HG02759 (cell line): ENCODE measurements around the gene KIRREL3.

Experiments used
- ATAC-seq: cut with Tn5 transposase; IDR thresholded peaks from one replicate; pipeline ENCODE4 v1.9.1; 2021; ENCODE audit warnings: mild to moderate bottlenecking, moderate library complexity; ENCODE audit not compliant: unreplicated experiment

KIRREL3 gene

DNA sequence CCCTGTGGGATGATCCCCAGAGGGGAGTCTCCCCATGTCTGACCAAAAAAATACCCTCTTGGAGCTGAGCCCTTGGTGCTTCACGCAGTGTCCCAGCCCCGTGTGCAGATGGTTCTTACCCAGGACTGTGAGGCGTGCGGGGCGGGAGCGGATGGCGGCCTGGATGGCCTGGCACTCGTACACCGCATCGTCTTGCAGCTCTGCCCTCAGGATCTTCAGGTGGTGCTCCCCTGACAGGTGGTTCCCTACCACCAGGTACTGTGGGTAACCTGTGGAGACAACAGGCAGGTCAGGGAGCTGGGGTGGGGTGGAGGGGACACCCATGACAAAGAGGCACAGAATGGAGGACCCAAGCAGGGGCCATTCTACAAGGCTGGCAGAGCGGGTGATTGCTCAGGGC lies 479.4 kb downstream of the KIRREL3 start:
- no peak for ATAC-seq

DNA sequence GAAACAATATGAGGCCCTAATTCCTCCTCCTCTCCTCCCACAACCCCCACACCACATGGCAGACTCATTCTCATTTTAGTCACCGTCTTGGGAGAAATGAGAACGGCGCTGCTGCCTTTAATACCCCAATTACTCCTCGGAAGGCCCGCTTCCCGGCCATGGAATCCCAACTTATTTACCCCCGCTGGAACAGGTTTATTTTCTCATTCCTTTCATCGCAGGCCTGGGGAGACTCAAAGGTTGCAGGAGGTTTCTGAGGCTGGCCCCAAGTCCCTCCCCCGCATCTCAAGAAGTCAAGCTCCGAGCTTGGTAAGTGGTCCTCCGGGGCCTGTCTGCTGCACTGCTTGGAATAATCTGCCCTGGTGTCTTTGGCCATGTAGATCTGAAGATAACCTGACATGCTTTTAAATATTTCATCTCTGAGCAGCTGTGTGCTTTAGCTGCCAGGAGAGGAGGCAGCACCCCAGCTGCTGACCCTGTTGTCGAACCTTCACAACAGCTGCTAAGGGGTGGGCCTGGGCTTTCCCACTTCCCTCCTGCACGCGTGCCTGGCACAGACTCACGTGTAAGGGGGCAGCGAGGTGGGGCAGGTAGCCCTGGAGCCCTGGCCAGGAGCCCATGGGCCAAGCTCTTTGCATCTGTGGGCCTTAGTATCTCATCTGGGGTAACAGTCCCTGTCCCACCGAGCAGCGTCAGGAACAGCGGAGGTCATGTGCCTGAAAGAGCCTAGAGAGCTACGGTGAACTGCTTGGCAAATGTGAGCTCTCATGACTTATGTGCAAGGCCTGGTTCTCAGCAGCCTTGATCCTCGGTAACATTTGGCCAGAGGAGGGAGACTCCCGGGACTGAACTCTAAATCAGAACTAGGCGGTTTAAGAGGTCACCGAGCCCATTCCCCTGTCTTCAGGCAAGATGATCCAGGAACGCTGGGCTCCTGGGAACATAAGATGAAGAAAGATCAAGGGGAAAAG lies 480.5 kb downstream of the KIRREL3 start:
- no peak for ATAC-seq

DNA sequence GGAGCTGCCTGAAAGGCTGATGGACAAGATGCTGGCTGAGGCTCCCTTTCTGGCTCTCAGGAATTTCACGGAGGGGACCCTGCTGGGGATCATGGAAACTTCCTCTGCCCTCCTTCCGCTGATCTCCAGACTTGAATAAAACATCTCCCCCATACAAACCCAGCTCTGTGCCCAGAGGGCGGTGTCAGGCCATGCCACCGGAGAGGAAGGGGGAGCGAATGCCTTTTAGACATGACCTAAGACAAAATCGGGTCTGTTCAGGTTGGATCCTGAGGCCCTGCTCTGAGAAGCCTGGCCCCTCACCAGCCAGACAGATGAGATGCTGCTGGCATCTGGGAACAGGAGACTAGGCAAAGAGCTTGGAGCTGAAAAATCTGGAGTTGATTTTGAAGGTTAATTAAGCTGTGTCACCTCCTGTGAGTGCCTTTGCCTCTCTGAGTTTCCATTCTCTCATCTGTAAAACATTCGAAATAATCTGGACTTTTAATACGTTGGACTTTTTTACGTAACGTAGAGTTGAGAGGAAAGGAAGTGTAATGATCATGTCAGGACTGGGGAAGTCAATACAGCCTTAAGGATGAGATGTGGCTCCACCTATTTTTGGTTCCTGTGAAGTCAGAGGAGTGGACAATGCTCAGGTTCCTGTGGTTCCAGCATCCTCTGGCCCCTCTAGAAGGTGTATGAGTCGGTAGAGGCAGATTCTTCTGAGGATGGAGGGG lies 481.4 kb downstream of the KIRREL3 start:
- no peak for ATAC-seq

DNA sequence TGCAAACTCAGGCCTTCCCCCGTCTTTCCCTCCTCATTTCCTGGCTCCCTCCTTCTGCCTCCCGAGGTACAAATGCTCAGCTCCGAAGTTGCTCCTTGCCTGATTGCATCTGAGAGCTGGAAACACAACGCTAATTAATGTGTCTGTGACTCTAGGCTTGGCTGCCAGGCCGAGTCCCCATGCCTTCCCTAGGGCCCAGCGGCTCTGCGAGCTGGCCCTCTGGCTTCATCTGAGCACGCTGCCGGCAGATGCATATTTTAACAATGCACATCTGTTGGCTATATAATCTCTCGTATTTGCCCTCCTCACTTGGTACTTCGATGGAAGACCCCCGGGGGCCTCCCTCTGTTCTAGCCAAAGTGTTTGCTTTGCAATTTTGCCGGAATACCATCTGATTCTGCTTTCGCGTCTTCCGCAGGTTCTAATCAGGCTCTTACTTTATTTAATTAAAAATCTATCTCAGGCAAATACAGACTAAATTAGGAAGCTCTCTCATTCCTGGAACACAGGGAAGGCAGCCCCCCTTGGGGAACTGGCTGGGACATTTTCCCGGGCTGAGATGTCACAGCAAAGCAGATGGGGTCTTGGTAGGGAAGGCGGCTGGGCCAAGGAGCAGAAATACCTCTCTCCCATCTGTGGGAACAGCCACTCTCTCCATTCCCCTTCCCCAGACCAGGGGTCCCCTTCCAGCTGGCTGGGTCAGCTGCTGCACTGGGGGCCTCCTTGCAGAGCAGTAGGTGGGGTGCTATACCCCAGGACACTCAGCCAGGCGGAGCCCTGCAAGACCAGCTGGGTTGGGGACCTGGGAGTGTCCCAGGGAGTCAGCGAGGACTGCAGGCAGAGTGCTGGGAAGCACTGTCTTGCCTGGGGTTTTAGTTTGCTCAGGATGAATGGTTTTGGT lies 482.2 kb downstream of the KIRREL3 start:
- ATAC-seq, result no peak

DNA sequence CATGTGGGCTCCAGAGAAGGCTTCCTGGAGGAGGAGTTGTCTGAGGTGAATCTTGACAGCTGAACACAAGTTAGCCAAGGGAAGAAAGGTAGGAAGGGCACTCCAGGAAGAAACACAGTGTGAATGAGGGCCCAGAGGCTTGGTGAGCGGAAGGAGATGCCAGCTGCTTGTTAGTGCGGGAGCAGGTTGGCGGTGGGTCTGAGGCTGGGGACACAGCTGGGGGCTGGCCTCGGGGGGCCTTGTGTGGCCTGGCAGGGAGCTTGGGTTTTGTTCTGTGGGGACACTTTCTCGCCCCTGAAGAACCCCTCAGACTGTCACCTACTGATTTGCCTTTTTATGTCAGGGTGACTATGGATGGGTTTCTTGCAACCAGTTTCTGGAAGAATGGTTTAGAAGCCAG lies 485.1 kb downstream of the KIRREL3 start:
- ATAC-seq, result no peak

DNA sequence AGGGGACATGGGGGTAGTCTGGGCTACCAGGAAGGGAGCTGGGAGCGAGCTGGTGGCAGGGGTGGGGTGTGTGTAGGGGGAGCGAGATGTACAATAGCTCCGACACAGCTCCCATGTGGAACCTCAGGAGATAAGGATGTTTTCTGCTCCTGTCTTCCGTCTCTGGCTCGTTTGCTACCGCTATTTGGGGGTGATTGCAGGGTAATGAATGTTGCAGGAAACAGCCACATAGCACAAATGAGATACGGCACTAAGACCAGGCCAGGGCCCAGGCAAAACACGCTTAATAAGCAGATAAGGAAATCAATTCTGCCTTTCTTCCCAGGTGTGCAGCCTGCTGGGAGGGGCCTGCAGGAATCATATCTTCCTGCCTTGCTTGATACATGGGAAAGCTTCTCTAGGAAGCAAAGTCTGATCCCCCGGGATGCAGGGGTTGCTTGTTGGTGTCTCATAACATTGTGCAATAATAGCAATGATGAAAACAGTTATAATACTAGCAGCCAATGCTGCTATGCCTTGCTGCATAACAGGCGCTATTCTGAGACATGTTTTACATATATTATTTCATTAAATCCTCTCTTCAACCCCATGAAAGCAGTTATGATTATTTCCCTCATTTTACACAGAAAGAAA lies 486.4 kb downstream of the KIRREL3 start:
- ATAC-seq, result no peak

DNA sequence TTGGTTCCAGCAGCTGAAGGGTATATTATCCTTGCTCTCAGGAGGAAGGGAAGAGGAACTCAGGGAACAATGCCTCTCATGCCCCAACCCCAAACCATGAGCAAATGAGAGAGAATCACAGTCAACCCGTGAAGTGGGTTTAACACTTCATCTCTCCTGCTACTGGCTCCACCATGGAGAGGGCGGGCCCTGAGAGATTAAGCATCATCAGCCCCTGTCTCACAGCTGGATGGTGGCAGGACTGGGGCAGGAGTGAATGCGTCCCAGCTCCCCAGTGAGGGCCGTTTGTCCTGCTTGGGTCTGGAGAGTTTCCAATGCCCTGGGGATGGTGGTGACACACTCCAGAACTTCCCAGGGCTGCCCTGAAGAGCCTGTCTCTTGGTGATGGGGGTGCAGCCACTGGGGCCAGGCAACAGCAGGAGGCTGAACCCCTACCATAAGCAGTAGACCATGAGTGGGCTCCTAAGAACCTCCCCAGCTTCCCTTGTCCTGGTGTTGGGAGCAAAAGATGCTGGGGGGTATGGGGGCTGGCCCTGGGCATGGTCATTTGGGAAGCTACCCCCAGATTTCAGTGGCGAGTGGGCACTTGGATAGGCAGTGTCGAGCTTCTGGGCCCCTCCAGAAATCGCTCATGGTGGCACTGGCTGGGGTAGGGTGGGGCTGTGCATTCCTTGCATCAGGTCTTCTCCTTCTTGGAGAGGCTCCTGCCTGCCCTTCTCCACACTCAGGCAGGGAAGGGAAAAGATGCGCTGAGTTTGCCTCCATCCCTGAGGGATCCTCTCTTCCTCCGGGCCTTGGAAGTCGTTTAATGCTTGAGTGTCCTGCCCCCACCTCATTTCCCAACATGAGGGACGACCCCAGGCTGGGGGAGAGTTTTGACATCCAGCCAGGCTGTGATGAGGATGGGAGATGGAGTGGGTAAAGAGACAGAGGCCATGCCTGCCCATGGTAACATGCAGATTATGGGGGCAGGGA lies 487.5 kb downstream of the KIRREL3 start:
- no peak for ATAC-seq

DNA sequence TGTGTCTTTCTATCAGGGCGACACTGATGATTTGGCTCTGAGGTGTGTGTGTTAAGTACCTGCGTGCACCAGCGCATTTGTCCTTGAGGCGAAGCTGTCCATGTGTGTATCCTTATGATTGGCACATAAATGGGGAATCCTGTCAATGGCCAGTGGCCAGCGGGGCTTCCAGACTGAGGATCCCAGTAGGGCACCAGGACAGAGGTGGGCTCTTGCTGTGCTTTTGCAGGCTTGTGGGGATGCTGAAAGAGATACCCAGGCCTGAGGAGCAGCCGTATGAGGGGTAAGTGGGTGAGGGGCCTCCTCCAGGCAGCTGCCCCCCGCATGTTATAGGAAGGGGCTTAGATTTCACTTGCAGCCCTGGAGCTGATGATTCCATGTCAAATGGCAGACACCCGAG lies 488.3 kb downstream of the KIRREL3 start:
- ATAC-seq, result no peak

DNA sequence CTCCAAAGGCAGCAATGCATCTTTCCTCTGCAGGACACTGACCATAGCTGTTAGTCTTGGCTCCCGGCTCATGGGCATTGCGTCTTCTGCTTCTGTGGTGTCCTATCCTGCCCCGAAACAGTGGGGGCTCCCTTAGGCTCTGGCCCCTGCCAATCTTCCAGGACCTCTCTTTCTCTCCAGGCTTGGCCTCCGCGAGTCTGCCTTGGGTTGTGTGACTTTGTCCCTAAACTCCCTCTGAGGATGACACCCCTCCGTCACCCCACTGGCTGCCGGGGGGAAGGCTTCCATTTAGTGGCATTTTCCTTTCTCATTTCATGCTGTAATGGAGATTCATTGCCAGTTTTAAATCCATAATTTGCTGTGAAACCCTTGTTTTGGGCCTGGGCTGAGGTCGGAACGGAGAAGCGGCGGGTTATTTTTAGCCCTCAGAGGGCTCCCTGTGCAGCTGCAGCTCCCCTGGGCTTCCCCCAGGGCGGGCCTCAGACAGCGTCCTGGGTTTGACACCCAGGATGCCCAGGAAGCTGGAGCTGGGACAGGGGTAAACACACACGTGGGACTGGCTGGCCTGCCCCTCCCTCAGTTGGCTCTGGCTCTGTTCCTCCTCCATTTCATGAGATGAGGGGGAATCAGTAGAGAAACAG lies 489.0 kb downstream of the KIRREL3 start:
- ATAC-seq, result no peak

DNA sequence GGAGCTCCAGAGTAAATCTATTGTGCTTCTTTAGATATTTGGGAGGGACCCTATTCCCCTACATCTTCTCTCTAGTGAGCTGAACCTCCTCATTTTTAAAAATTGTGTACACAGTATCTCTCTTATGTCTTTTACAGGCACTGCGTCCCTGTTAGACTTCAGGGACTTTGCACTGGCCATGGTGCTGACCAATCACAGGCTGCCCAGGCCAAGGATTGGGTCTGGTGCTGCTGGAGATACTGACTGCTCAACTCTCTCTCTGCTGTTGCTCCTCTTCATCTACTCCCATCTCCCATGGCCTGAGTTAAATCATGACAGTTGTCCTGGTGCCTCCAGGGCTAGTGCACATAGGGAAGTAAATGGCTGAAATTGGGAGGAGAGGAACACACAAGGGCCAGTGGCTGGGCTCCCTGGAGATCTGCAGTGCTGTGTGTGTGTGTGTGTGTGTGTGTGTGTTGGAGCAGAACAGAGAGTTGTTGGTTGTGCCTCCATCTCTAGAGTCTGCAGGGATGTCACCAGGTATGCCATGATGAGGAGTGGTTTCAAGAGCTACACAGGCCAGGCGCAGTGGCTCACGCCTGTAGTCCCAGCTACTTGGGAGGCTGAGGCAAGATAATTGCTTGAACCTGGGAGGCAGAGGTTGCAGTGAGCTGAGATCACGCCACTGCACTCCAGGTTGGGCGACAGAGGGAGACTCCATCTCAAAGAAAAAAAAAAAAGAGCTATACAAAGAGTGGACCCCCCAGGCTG lies 489.8 kb downstream of the KIRREL3 start:
- ATAC-seq, result no peak

DNA sequence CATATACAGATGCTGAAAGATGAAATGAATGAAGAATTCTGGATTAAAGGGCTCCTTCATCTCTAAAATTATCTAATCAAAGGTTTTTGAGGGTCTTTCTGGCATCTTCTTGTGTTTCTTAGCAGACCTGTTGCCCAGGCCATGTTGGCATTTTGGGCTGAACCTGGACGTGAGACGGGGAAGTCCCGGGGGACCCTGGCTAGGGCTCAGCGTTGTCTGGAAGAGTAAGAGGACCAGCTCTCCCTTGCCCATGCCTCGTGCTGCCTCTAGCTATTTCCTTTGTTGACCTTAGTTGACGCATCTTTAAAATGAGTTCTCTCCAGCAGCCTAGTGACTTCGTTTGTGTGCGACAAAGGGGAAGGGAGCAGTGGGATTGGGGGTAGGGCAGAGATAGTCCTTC lies 492.9 kb downstream of the KIRREL3 start:
- no peak for ATAC-seq

DNA sequence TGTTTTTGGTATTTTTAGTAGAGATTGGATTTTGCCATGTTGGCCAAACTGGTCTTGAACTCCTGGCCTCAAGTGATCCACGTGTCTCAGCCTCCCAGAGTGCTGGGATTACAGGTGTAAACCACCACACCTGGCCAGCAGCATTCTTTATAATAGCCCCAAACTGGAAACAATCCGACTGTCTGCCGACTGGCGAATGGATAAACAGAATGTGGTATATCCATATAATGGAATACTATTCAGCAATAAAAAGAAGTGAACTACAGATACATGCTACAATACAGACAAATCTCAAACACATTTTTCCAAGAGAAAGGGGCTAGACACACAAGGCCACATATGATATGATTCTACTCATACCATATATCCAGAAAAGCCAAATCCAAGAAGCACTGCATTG lies 493.8 kb downstream of the KIRREL3 start:
- no peak for ATAC-seq

DNA sequence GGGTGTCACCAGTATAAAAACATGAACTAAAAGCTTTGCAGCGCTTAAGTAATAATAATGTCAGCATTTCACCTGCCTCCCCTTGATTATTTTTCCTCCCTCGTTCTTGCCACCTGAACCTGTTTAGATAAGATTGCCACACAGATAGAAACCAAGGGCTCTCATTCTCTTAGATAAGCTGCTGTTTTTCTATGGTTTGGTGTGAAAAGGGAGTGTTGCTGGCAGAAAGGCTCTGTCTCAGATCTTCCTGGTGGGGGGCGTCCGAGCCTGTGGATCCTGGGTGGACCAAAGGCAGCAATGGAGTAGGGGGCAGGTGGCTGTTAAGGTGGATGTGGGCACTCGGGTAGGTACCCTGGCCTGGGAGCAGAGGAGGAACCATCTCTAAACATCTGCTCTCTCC lies 497.6 kb downstream of the KIRREL3 start:
- no peak for ATAC-seq

DNA sequence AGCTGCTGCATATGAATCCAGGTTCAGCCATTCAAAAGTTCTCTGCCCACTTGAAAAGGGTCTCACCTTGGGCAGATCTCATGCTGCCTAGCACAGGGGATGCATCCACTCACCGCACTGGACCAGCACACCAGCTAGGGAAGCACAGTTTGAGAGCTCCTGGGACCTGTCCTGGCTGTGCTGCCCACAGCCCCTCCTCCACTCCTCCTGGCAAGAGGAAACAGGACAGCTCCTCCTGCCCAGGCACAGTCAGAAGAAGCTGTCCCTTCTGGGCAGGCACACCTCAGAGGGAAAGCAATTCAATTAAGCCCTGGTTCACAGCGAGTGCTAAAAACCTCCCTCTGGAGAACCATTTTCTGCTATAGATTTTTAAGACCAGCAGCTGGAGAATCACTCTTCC lies 498.4 kb downstream of the KIRREL3 start:
- ATAC-seq, result no peak

DNA sequence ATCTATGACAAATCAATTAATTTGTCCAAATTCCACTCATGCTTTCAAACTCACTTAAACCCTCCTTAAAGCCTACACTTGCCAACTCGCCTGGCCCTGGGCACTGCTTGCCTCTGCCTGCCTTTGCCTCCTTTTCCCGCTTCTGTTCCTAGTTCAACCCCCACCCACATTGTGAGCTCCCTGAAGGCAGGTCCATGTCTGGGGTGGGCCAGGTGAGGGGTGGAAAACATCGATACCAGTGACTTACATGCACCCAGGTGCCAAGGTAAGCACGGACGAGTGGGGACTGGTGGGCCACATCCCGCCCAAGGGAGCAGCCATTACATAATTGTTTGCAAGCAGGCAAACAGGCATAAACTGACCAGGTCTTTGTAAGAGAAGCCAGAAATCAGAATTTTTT lies 498.9 kb downstream of the KIRREL3 start:
- no peak for ATAC-seq

DNA sequence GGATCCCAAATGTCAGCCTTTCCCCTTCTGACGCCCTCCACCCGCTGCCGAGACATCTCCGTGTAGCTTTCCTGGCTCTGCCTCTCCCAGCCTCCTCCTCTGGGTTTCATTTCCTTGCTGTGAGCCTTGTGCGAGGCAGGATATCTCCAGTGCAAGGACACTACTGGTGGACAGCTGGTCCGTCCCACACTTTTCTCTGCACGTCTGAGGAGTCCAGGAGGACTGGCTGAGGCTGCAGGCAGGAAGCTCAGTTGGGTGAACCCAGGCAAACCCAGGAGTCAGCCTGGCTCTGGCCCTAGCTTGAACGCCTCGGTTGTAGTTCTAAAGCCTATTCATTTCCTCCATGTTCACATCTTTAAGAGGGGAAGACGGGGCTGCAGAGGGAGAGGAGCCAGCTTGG lies 499.6 kb downstream of the KIRREL3 start:
- ATAC-seq, result no peak

DNA sequence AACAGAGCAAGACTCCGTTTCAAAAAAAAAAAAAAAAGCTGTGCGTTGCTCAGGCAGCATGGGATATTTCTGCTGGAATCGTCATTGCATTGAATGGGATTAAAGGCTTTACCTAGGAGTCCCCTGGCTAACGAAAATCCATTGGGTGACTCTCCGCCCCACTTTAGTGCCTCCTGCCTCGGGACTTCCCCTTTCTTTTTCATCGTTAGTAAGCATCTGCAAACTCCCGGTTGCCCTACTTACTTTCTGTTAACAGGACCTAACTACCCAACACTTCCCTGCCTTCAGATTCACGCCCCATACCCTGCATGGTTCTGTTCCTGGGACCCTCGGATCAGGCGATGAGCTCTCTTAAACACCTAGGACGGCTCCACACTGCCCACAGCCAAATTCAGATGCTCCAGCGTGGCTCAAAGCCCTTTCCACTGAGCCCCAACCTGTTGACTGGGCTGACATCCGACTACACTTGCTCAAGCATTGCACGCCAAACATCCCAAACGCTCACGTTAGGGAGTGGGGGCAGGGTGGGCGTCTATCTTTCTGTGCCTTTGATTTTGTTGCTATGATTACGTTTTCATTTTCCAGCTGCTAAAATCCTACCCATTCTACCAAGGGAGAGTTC lies 501.3 kb downstream of the KIRREL3 start:
- no peak for ATAC-seq

DNA sequence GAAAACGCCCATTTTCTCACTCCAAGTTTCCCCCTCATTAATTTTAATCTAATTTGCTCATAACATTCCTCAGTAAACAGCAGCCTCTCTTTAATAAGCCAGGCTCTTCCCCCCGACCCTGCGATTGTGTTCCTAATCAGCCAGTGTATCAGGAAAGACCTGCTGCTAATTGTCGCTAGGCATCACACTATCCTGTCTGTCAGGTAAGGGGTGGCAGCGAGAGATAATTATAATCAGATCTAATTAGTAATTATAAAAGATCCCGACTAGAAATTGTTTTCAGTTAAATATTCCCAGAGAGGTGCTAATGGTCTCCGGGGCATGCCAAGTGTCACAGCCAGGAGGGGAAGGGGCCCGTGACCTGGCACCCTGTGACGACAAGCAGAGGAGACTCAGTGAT lies 502.3 kb downstream of the KIRREL3 start:
- no peak for ATAC-seq
